Endothelial cell of umbilical vein (primary cell): ENCODE measurements around the gene ASMT. TPM values are rescaled to one million over a fixed set of nuclear protein-coding genes. Genes with fewer than 3 reads are reported as not detected.

Experiments
- BruUV-seq: library from RNA; stranded (reverse); fragments of 400-500 nt; replicated peaks from 2 replicates; lab custom pipeline; 2021; lab: Mats Ljungman, UMichigan
- CTCF ChIA-PET: fragments of 300-600, 350-600 bp; sonication (Branson Sonifier 250); formaldehyde crosslinking; loops from one replicate; lab custom pipeline; 2021; ENCODE audit warnings: antibody characterized with exemption, inconsistent platforms; lab: Charles Lee
- POLR2A ChIA-PET: fragments of 300-600, 350-600 bp; sonication (Branson Sonifier 250); formaldehyde crosslinking; loops from one replicate; lab custom pipeline; 2021; ENCODE audit warnings: antibody characterized with exemption, inconsistent platforms; lab: Charles Lee
- DNase-seq: peaks from one replicate; pipeline ENCODE4 v3.0.0-alpha.2; 2011; ENCODE audit warnings: low read depth, low spot score
- FAIRE-seq: peaks from 2 replicates; lab custom pipeline; 2011; peaks lifted over from hg19 to GRCh38; lab: Jason Lieb, UNC
- H2AFZ ChIP-seq: 2 replicates; pipeline ENCODE4 v1.6.0; 2012; ENCODE audit warnings: low read depth, low read length, control low read depth, inconsistent platforms
- H3K27ac ChIP-seq: 2 replicates; pipeline ENCODE4 v1.5.1; 2011; ENCODE audit warnings: low read depth, mild to moderate bottlenecking, control low read depth, low read length, moderate library complexity; ENCODE audit not compliant: insufficient read depth
- H3K27me3 ChIP-seq, 2 experiments: 2 replicates each; pipeline versions ENCODE4 v1.6.0 to v1.6.1; 2011; ENCODE audit warnings: low read length in 2 of 2, mixed read lengths in 1 of 2; ENCODE audit not compliant: control insufficient read depth in 2 of 2, insufficient read depth in 2 of 2
- H3K36me3 ChIP-seq, 2 experiments: 2 replicates in 1 of 2; 3 replicates in 1 of 2; pipeline ENCODE4 v1.5.1; 2011; ENCODE audit warnings: low read length in 2 of 2, mild to moderate bottlenecking in 1 of 2, moderate library complexity in 1 of 2; ENCODE audit not compliant: control insufficient read depth in 2 of 2, insufficient read depth in 2 of 2; ENCODE audit errors: extremely low read depth in 1 of 2
- H3K4me1 ChIP-seq: 3 replicates; pipeline ENCODE4 v1.5.1; 2011; ENCODE audit warnings: mild to moderate bottlenecking, low read length; ENCODE audit not compliant: control insufficient read depth, insufficient read depth; ENCODE audit errors: extremely low read depth
- H3K4me2 ChIP-seq: 2 replicates; pipeline ENCODE4 v1.6.1; 2011; ENCODE audit warnings: low read length, control low read depth, mixed read lengths; ENCODE audit not compliant: insufficient read depth
- H3K4me3 ChIP-seq, 3 experiments: fragments of 200-600 bp in 1 of 3; sonication (generic), shearing (Covaris generic) in 1 of 3; replicated peaks in 1 of 3; 2 replicates each; pipeline ENCODE4 v1.5.1; 2011 to 2016; ENCODE audit warnings: control low read depth in 3 of 3, low read length in 3 of 3, mild to moderate bottlenecking in 2 of 3, inconsistent platforms in 1 of 3, low read depth in 1 of 3, moderate library complexity in 1 of 3; ENCODE audit not compliant: insufficient read depth in 1 of 3
- H3K79me2 ChIP-seq: 2 replicates; pipeline ENCODE4 v1.6.0; 2012; ENCODE audit warnings: low read length, inconsistent platforms; ENCODE audit not compliant: control insufficient read depth, insufficient read depth
- H3K9ac ChIP-seq: replicated peaks from 2 replicates; pipeline ENCODE3; 2011; ENCODE audit warnings: low read length, control low read depth; ENCODE audit not compliant: insufficient read depth; ENCODE audit errors: extremely low read depth
- H3K9me1 ChIP-seq: replicated peaks from 3 replicates; pipeline ENCODE4 v1.6.0; 2011; ENCODE audit warnings: mild to moderate bottlenecking, low read length; ENCODE audit not compliant: control insufficient read depth, insufficient read depth; ENCODE audit errors: extremely low read depth
- H3K9me3 ChIP-seq: replicated peaks from 2 replicates; pipeline ENCODE4 v1.5.1; 2012; ENCODE audit warnings: low read length, inconsistent platforms; ENCODE audit not compliant: control insufficient read depth, insufficient read depth
- H4K20me1 ChIP-seq: replicated peaks from 2 replicates; pipeline ENCODE3; 2011; ENCODE audit warnings: mild to moderate bottlenecking, low read length; ENCODE audit not compliant: control insufficient read depth, insufficient read depth; ENCODE audit errors: extremely low read depth
- EZH2 ChIP-seq: IDR thresholded peaks from 2 replicates; pipeline ENCODE4 v1.6.1; 2012; ENCODE audit warnings: borderline replicate concordance, low read depth, mild to moderate bottlenecking, moderate library complexity, low read length, inconsistent platforms; ENCODE audit not compliant: severe bottlenecking
- FOS ChIP-seq: IDR thresholded peaks from 2 replicates; pipeline ENCODE4 v1.6.1; 2011; ENCODE audit warnings: mild to moderate bottlenecking, low read length, moderate library complexity, borderline replicate concordance; ENCODE audit not compliant: insufficient read depth
- GATA2 ChIP-seq: IDR thresholded peaks from 2 replicates; pipeline ENCODE4 v1.7.0; 2011; ENCODE audit warnings: low read depth, mild to moderate bottlenecking, moderate library complexity, mixed read lengths, low read length; ENCODE audit not compliant: insufficient read length, insufficient read depth
- JUN ChIP-seq: IDR thresholded peaks from 2 replicates; pipeline ENCODE4 v1.6.1; 2011; ENCODE audit warnings: borderline replicate concordance, low read depth; ENCODE audit not compliant: insufficient read length, insufficient read depth
- MYC ChIP-seq: IDR thresholded peaks from one replicate; pipeline ENCODE4 v1.6.1; 2011; ENCODE audit warnings: mild to moderate bottlenecking, low read depth, low read length
- POLR2A ChIP-seq: IDR thresholded peaks from 2 replicates; pipeline ENCODE4 v1.6.1; 2012; ENCODE audit warnings: low read depth, mild to moderate bottlenecking, control low read depth, low read length
- POLR2AphosphoS5 ChIP-seq: IDR thresholded peaks from 2 replicates; pipeline ENCODE4 v1.6.1; 2012; ENCODE audit warnings: low read depth, mild to moderate bottlenecking, control low read depth, low read length, moderate library complexity; ENCODE audit not compliant: insufficient read depth
- dilution Hi-C: fragments of 300-500 bp; cut with MboI; formaldehyde crosslinking; loops from one replicate; pipeline ENCODE4 v1.15.0; 2019; ENCODE audit warnings: low sequenced_read_pairs; ENCODE audit not compliant: extremely low pct_ligation_motif_present
- intact Hi-C: fragments of 100-400 bp; cut with micrococcal nuclease; formaldehyde crosslinking; loops from one replicate; pipeline ENCODE4 v1.10.0; 2022
- polyA plus RNA-seq, 4 experiments: library from polyadenylated mRNA; depleted of rRNA in 3 of 4; stranded (reverse) in 3 of 4; unstranded in 1 of 4; fragments of >200 nt; gene quantifications; 2 replicates each; pipeline versions ENCODE4 v1.2.1 to v1.2.3, GENCODE V29; 2011 to 2012; ENCODE audit warnings: missing spikeins in 1 of 4
- total RNA-seq: library from RNA; stranded (reverse); gene quantifications from 2 replicates; pipeline ENCODE4 v1.2.3, GENCODE V29; 2021
- TF ChIP-seq, protein P1 (sequence below): IDR thresholded peaks from 2 replicates; pipeline ENCODE4 v1.6.1; 2011; ENCODE audit not compliant: insufficient read depth, insufficient read length
- TF ChIP-seq, protein P2 (sequence below), 2 donors: IDR thresholded peaks; 1 replicate in 1 of 2; 2 replicates in 1 of 2; pipeline ENCODE4 v1.5.1; 2011; ENCODE audit warnings: low read length in 2 of 2, mild to moderate bottlenecking in 2 of 2, moderate library complexity in 2 of 2, control low read depth in 1 of 2, inconsistent platforms in 1 of 2, low read depth in 1 of 2; ENCODE audit not compliant: insufficient read depth in 1 of 2; ENCODE audit errors: extremely low read depth in 1 of 2

Gene ASMT
- total and polyA plus RNA-seq, 2 donors (not counting 3 experiments of a cell fraction or from before 2014, with no cell fraction given), result not detected

DNA sequence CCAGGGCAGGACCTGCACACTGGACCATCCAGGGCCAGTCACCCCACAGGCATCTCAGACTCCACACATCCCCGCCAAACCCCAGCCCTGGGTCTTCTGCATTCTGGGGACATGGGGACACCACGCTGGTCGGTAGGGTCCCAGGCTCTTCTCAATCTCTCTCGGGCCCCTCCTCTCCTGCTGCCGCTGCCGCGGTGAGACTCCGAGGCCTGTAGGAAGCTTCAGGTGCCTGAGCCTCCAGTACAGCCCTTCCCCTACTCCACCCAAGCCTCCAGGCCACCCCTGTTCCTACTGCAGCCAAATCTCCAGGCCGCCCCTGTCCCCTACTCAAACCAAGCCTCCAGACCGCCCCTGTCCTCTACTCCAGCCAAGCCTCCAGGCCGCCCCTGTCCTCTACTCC lies 5.5 kb upstream of the ASMT start:
- Histone ChIP-seq H3K79me2 (no peaks in the 10 kb centered on the region), H3K4me2 (no peak overlapping the region), H3K9me3 (no peaks in the 10 kb centered on the region), H3K36me3 (peaks cover 0 to 1% of the 10 kb centered on the region in 2 experiments), H3K4me1 (no peaks in the 10 kb centered on the region), H3K4me3 (no peak overlapping the region), H3K9ac (no peak overlapping the region), H3K9me1 (no peaks in the 10 kb centered on the region), H4K20me1 (no peaks in the 10 kb centered on the region), H3K27ac (no peak overlapping the region), H3K27me3 (no peaks in the 10 kb centered on the region), H2AFZ (no peak overlapping the region)
- FAIRE-seq (no peak), DNase-seq (no peak)
- intact Hi-C loops, result no loop called here
- TF ChIP-seq MYC, result no peak
- TF ChIP-seq POLR2A, result no peak
- no peak for TF ChIP-seq FOS
- BruUV-seq, result no TSS peak
- ChIA-PET CTCF (no interaction called here), POLR2A (no interaction called here)
- dilution Hi-C loops, result no loop called here

DNA sequence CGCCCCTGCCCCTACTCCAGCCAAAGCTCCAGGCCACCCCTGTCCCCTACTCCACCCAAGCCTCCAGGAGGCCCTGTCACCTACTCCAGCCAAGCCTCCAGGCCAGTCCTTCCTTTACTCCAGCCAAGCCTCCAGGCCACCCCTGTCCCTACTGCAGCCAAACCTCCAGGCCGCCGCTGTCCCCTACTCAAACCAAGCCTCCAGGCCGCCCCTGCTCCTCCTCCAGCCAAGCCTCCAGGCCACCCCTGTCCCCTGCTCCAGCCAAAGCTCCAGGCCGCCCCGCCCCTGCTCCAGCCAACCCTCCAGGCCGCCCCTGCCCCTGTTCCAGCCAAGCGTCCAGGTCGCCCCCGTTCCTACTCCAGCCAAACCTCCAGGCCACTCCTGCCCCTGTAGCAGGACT lies 5.1 kb upstream of the ASMT start:
- Histone ChIP-seq H3K4me3 (no peak overlapping the region), H3K4me2 (no peak overlapping the region), H3K9me3 (no peaks in the 10 kb centered on the region), H3K4me1 (no peaks in the 10 kb centered on the region), H4K20me1 (no peaks in the 10 kb centered on the region), H2AFZ (no peak overlapping the region), H3K79me2 (no peaks in the 10 kb centered on the region), H3K9me1 (no peaks in the 10 kb centered on the region), H3K27ac (no peak overlapping the region), H3K36me3 (no peaks in the 10 kb centered on the region), H3K27me3 (no peaks in the 10 kb centered on the region), H3K9ac (no peak overlapping the region)
- TF ChIP-seq MYC (no peak), POLR2A (no peak), POLR2AphosphoS5 (no peak), FOS (no peak), EZH2 (no peak), GATA2 (no peak), JUN (no peak)
- TF ChIP-seq, protein P1, sequence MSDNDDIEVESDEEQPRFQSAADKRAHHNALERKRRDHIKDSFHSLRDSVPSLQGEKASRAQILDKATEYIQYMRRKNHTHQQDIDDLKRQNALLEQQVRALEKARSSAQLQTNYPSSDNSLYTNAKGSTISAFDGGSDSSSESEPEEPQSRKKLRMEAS, result no peak
- TF ChIP-seq, protein P2, sequence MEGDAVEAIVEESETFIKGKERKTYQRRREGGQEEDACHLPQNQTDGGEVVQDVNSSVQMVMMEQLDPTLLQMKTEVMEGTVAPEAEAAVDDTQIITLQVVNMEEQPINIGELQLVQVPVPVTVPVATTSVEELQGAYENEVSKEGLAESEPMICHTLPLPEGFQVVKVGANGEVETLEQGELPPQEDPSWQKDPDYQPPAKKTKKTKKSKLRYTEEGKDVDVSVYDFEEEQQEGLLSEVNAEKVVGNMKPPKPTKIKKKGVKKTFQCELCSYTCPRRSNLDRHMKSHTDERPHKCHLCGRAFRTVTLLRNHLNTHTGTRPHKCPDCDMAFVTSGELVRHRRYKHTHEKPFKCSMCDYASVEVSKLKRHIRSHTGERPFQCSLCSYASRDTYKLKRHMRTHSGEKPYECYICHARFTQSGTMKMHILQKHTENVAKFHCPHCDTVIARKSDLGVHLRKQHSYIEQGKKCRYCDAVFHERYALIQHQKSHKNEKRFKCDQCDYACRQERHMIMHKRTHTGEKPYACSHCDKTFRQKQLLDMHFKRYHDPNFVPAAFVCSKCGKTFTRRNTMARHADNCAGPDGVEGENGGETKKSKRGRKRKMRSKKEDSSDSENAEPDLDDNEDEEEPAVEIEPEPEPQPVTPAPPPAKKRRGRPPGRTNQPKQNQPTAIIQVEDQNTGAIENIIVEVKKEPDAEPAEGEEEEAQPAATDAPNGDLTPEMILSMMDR (IDR thresholded peaks at IDR 0.05; ENCODE audit: extremely low read depth in 1 of 2, insufficient read depth in 1 of 2, low read depth in 1 of 2, low read length in 2 of 2), result no peak
- no TSS peak for BruUV-seq
- DNase-seq, result no peak
- intact Hi-C loops, result no loop called here
- dilution Hi-C loops, result no loop called here
- POLR2A ChIA-PET, result no interaction called here
- CTCF ChIA-PET, result no interaction called here
- no peak for FAIRE-seq
